HEK293 (cell line): ENCODE results near the gene RAB39A.

Experiments
- CTCF ChIA-PET: fragments of 350-600 bp; formaldehyde crosslinking; extraction: SDS; loops from one replicate; lab custom pipeline; 2021; ENCODE audit warnings: antibody characterized with exemption; lab: Yijun Ruan, JAX
- POLR2A ChIA-PET: fragments of 300-600 bp; formaldehyde crosslinking; extraction: SDS; loops from one replicate; lab custom pipeline; 2020; ENCODE audit warnings: antibody characterized with exemption, inconsistent platforms; lab: Yijun Ruan, JAX
- H3K27ac ChIP-seq: fragments of 200-500 bp; sonication (Bioruptor generic); 2 replicates; pipeline ENCODE4 v1.5.1; 2014; ENCODE audit warnings: low read depth, low read length, control low read depth, inconsistent platforms; ENCODE audit errors: extremely low read depth
- H3K36me3 ChIP-seq, 2 experiments: fragments of 200-500 bp in 1 of 2; sonication (Bioruptor generic) in 1 of 2; 1 replicate in 1 of 2; 2 replicates in 1 of 2; pipeline ENCODE4 v1.5.1; 2014 to 2017; ENCODE audit warnings: inconsistent platforms in 2 of 2, low read length in 2 of 2; ENCODE audit not compliant: control insufficient read depth in 2 of 2, insufficient read depth in 1 of 2
- H3K4me1 ChIP-seq: fragments of 200-500 bp; sonication (Bioruptor generic); 2 replicates; pipeline ENCODE4 v1.5.1; 2014; ENCODE audit warnings: mild to moderate bottlenecking, low read length, inconsistent platforms; ENCODE audit not compliant: control insufficient read depth, insufficient read depth
- H3K4me3 ChIP-seq: 2 replicates; pipeline ENCODE4 v1.5.1; 2011; ENCODE audit warnings: low read depth, mild to moderate bottlenecking, control low read depth, low read length, moderate library complexity
- H3K9me3 ChIP-seq: fragments of 200-500 bp; sonication (Bioruptor generic); 2 replicates; pipeline ENCODE4 v1.5.1; 2014; ENCODE audit warnings: low read depth, low read length, inconsistent platforms; ENCODE audit not compliant: control insufficient read depth, insufficient read depth
- BCL11B ChIP-seq: fragments of 450-650 bp; formaldehyde crosslinking; IDR thresholded peaks from 2 replicates; pipeline ENCODE4 v1.5.1; 2016; ENCODE audit warnings: low read depth, missing biosample characterization, missing genetic modification characterization
- EGR2 ChIP-seq: fragments of 450-650 bp; formaldehyde crosslinking; IDR thresholded peaks from 2 replicates; pipeline ENCODE4 v1.5.1; 2016; ENCODE audit warnings: low read depth, missing biosample characterization, missing genetic modification characterization
- KLF16 ChIP-seq: fragments of 450-650 bp; formaldehyde crosslinking; IDR thresholded peaks from 2 replicates; pipeline ENCODE4 v1.5.1; 2017; ENCODE audit warnings: missing biosample characterization, missing genetic modification characterization
- OSR2 ChIP-seq: fragments of 450-650 bp; formaldehyde crosslinking; IDR thresholded peaks from 2 replicates; pipeline ENCODE4 v1.5.1; 2016; ENCODE audit warnings: missing biosample characterization, missing genetic modification characterization
- PRDM1 ChIP-seq: fragments of 450-650 bp; formaldehyde crosslinking; IDR thresholded peaks from 2 replicates; pipeline ENCODE4; 2016; ENCODE audit warnings: missing biosample characterization, missing genetic modification characterization
- SETDB1 ChIP-seq: IDR thresholded peaks from one replicate; pipeline ENCODE4 v1.6.1; 2017; ENCODE audit warnings: mild to moderate bottlenecking, low read length, moderate library complexity, mixed read lengths; ENCODE audit not compliant: insufficient read length
- ZBTB17 ChIP-seq: fragments of 450-650 bp; formaldehyde crosslinking; IDR thresholded peaks from 2 replicates; pipeline ENCODE4 v1.5.1; 2016; ENCODE audit warnings: missing biosample characterization, missing genetic modification characterization
- ZFHX2 ChIP-seq: fragments of 450-650 bp; formaldehyde crosslinking; conservative IDR thresholded peaks from 2 replicates; pipeline ENCODE4 v1.5.1; 2016; ENCODE audit warnings: missing biosample characterization, missing genetic modification characterization
- ZNF157 ChIP-seq: fragments of 450-650 bp; formaldehyde crosslinking; IDR thresholded peaks from 2 replicates; pipeline ENCODE4 v1.5.1; 2016; ENCODE audit warnings: missing biosample characterization, missing genetic modification characterization
- ZNF16 ChIP-seq: fragments of 450-650 bp; formaldehyde crosslinking; IDR thresholded peaks from 2 replicates; pipeline ENCODE4 v1.5.1; 2016; ENCODE audit warnings: low read depth, missing biosample characterization, missing genetic modification characterization
- ZNF174 ChIP-seq: fragments of 450-650 bp; formaldehyde crosslinking; IDR thresholded peaks from 2 replicates; pipeline ENCODE4 v1.5.0; 2017; ENCODE audit warnings: missing biosample characterization, mild to moderate bottlenecking, missing genetic modification characterization
- ZNF19 ChIP-seq: fragments of 450-650 bp; formaldehyde crosslinking; IDR thresholded peaks from 2 replicates; pipeline ENCODE4; 2016; ENCODE audit warnings: missing biosample characterization, missing genetic modification characterization, low read depth
- ZNF248 ChIP-seq: fragments of 450-650 bp; formaldehyde crosslinking; IDR thresholded peaks from 2 replicates; pipeline ENCODE4 v1.5.1; 2017; ENCODE audit warnings: missing biosample characterization, missing genetic modification characterization
- ZNF37A ChIP-seq: fragments of 450-650 bp; IDR thresholded peaks from 2 replicates; pipeline ENCODE4 v1.5.1; 2018; ENCODE audit warnings: missing biosample characterization, missing genetic modification characterization
- ZNF426 ChIP-seq: fragments of 450-650 bp; formaldehyde crosslinking; IDR thresholded peaks from 2 replicates; pipeline ENCODE4 v1.5.1; 2017; ENCODE audit warnings: missing biosample characterization, missing genetic modification characterization, mild to moderate bottlenecking, inconsistent platforms, moderate library complexity
- ZNF548 ChIP-seq: fragments of 450-650 bp; formaldehyde crosslinking; IDR thresholded peaks from 2 replicates; pipeline ENCODE4 v1.5.1; 2016; ENCODE audit warnings: missing biosample characterization, missing genetic modification characterization
- ZNF549 ChIP-seq: fragments of 450-650 bp; IDR thresholded peaks from 2 replicates; pipeline ENCODE4 v1.5.1; 2018; ENCODE audit warnings: missing biosample characterization, missing genetic modification characterization, mild to moderate bottlenecking, inconsistent platforms, moderate library complexity
- ZNF555 ChIP-seq: fragments of 450-650 bp; formaldehyde crosslinking; conservative IDR thresholded peaks from 2 replicates; pipeline ENCODE4 v1.5.1; 2017; ENCODE audit warnings: missing biosample characterization, mild to moderate bottlenecking, missing genetic modification characterization, inconsistent platforms
- ZNF561 ChIP-seq: fragments of 450-650 bp; IDR thresholded peaks from 2 replicates; pipeline ENCODE4 v1.5.1; 2018; ENCODE audit warnings: missing biosample characterization, missing genetic modification characterization, borderline replicate concordance
- ZNF600 ChIP-seq: fragments of 450-650 bp; formaldehyde crosslinking; IDR thresholded peaks from 2 replicates; pipeline ENCODE4 v1.5.1; 2016; ENCODE audit warnings: missing biosample characterization, missing genetic modification characterization
- ZNF777 ChIP-seq: fragments of 450-650 bp; formaldehyde crosslinking; IDR thresholded peaks from 2 replicates; pipeline ENCODE4 v1.5.1; 2017; ENCODE audit warnings: missing biosample characterization, missing genetic modification characterization, borderline replicate concordance
- ZNF791 ChIP-seq: fragments of 450-650 bp; formaldehyde crosslinking; IDR thresholded peaks from 2 replicates; pipeline ENCODE4 v1.5.1; 2016; ENCODE audit warnings: missing biosample characterization, missing genetic modification characterization
- ZNF837 ChIP-seq: fragments of 450-650 bp; formaldehyde crosslinking; IDR thresholded peaks from 2 replicates; pipeline ENCODE4 v1.5.1; 2016; ENCODE audit warnings: missing biosample characterization, missing genetic modification characterization
- TF ChIP-seq, protein P1 (sequence below): fragments of 450-650 bp; formaldehyde crosslinking; IDR thresholded peaks from 2 replicates; pipeline ENCODE4 v1.5.1; 2016; ENCODE audit warnings: missing biosample characterization, missing genetic modification characterization
- TF ChIP-seq, protein P2 (sequence below): fragments of 450-650 bp; formaldehyde crosslinking; IDR thresholded peaks from 2 replicates; pipeline ENCODE4 v1.5.1; 2017; ENCODE audit warnings: missing biosample characterization, missing genetic modification characterization
- TF ChIP-seq, protein P3 (sequence below): fragments of 450-650 bp; formaldehyde crosslinking; IDR thresholded peaks from 2 replicates; pipeline ENCODE4 v1.5.1; 2016; ENCODE audit warnings: missing biosample characterization, missing genetic modification characterization
- TF ChIP-seq, protein P4 (sequence below): fragments of 450-650 bp; formaldehyde crosslinking; IDR thresholded peaks from 2 replicates; pipeline ENCODE4 v1.5.1; 2017; ENCODE audit warnings: missing biosample characterization, missing genetic modification characterization
- TF ChIP-seq, protein P5 (sequence below): fragments of 450-650 bp; formaldehyde crosslinking; optimal IDR thresholded peaks from 2 replicates; pipeline ENCODE3; 2016; ENCODE audit warnings: missing biosample characterization, mild to moderate bottlenecking, missing genetic modification characterization

Gene RAB39A

DNA sequence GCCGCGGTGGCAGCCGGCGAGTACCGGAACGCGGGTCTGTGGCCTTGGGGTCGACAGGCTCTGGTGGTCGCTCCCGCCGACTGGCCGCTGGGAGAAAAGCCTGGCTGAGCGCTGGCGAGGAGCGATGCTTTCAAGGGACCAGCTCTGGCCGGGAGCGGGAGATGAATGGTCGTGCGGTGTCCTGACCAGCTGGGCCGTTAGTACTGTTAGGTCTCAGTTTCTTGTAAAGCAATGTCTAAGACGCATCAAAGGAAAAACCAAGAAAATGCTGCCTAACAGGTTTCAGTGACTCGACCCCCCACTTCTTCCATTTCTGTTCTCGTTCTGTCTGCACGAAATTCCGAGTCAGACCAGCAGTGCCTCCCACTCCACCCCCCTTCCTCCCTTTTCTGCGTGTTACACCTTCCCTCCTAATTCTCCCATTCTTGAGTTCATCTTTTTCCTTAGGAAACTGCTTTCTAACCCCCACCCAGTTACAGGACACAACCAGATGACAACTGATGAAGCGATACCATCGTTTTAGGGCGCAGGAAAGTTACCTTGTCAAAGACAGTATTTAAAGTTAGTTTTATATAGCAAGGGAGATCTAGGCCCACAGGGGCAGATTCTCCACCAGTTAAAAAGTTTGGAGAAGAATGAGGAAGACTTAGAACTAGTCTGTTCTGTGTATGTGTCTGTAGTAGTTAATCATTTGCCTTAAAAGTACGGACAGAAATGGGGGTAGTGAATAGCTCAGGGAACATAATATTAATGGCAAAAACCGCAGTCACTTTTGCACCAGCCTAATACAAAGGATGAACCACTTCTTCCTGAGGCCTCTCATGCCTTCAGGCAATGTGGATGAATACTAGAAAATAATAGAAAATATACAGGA is 81.5 kb downstream of the RAB39A start:
- H3K4me3 ChIP-seq = peak overlapping the region; percentile 90
- no peaks in the 10 kb centered on the region for H3K4me1 ChIP-seq
- H3K27ac ChIP-seq = peak overlapping the region; percentile 93
- H3K36me3 ChIP-seq = peaks cover 0 to 2% of the 10 kb centered on the region in 2 experiments; a peak in 1 of 3 replicates
- POLR2A ChIA-PET = interaction anchor here (0.6 kb wide), 1 partner anchor 60 kb away, joined by 3 read pairs; no protein-coding TSS in a partner anchor
- H3K9me3 ChIP-seq = no peaks in the 10 kb centered on the region
- CTCF ChIA-PET = interaction anchor here (0.5 to 2.8 kb wide), 14 partner anchors 8 to 1717 kb away, joined by 3 to 31 read pairs (median 4); partner anchors contain the start of gene DDX10
- TF ChIP-seq ZNF248 (tag by site-specific recombination) (no peak), ZNF549 (tag by site-specific recombination) (no peak), ZNF157 (tag by site-specific recombination) (no peak), OSR2 (tag by site-specific recombination) (no peak), ZNF37A (tag by site-specific recombination) (no peak), ZBTB17 (tag by site-specific recombination) (0 out of 2 replicates have a peak, but pooled peaks have one; percentile 2), KLF16 (no peak), ZFHX2 (tag by site-specific recombination) (peak; percentile 50; the same call in 1 of the 2 replicates), ZNF19 (tag by site-specific recombination) (no peak), PRDM1 (tag by site-specific recombination) (0 out of 2 replicates have a peak, but pooled peaks have one; percentile 44), ZNF561 (no peak), ZNF16 (tag by site-specific recombination) (no peak), ZNF777 (no peak), EGR2 (tag by site-specific recombination) (peak; percentile 75), ZNF837 (tag by site-specific recombination) (no peak), ZNF555 (tag by site-specific recombination) (no peak), ZNF791 (no peak), ZNF174 (tag by site-specific recombination) (no peak), ZNF548 (tag by site-specific recombination) (no peak), BCL11B (tag by site-specific recombination) (no peak), ZNF426 (tag by site-specific recombination) (no peak), SETDB1 (no peak), ZNF600 (tag by site-specific recombination) (peak; percentile 64)
- TF ChIP-seq, protein P1, sequence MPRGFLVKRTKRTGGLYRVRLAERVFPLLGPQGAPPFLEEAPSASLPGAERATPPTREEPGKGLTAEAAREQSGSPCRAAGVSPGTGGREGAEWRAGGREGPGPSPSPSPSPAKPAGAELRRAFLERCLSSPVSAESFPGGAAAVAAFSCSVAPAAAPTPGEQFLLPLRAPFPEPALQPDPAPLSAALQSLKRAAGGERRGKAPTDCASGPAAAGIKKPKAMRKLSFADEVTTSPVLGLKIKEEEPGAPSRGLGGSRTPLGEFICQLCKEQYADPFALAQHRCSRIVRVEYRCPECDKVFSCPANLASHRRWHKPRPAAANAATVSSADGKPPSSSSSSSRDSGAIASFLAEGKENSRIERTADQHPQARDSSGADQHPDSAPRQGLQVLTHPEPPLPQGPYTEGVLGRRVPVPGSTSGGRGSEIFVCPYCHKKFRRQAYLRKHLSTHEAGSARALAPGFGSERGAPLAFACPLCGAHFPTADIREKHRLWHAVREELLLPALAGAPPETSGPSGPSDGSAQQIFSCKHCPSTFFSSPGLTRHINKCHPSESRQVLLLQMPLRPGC = no peak
- TF ChIP-seq, protein P2, sequence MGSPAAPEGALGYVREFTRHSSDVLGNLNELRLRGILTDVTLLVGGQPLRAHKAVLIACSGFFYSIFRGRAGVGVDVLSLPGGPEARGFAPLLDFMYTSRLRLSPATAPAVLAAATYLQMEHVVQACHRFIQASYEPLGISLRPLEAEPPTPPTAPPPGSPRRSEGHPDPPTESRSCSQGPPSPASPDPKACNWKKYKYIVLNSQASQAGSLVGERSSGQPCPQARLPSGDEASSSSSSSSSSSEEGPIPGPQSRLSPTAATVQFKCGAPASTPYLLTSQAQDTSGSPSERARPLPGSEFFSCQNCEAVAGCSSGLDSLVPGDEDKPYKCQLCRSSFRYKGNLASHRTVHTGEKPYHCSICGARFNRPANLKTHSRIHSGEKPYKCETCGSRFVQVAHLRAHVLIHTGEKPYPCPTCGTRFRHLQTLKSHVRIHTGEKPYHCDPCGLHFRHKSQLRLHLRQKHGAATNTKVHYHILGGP (tag by site-specific recombination) = no peak
- TF ChIP-seq, protein P3, sequence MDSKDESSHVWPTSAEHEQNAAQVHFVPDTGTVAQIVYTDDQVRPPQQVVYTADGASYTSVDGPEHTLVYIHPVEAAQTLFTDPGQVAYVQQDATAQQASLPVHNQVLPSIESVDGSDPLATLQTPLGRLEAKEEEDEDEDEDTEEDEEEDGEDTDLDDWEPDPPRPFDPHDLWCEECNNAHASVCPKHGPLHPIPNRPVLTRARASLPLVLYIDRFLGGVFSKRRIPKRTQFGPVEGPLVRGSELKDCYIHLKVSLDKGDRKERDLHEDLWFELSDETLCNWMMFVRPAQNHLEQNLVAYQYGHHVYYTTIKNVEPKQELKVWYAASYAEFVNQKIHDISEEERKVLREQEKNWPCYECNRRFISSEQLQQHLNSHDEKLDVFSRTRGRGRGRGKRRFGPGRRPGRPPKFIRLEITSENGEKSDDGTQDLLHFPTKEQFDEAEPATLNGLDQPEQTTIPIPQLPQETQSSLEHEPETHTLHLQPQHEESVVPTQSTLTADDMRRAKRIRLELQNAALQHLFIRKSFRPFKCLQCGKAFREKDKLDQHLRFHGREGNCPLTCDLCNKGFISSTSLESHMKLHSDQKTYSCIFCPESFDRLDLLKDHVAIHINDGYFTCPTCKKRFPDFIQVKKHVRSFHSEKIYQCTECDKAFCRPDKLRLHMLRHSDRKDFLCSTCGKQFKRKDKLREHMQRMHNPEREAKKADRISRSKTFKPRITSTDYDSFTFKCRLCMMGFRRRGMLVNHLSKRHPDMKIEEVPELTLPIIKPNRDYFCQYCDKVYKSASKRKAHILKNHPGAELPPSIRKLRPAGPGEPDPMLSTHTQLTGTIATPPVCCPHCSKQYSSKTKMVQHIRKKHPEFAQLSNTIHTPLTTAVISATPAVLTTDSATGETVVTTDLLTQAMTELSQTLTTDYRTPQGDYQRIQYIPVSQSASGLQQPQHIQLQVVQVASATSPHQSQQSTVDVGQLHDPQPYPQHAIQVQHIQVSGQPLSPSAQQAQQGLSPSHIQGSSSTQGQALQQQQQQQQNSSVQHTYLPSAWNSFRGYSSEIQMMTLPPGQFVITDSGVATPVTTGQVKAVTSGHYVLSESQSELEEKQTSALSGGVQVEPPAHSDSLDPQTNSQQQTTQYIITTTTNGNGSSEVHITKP (tag by site-specific recombination) = no peak
- TF ChIP-seq, protein P4, sequence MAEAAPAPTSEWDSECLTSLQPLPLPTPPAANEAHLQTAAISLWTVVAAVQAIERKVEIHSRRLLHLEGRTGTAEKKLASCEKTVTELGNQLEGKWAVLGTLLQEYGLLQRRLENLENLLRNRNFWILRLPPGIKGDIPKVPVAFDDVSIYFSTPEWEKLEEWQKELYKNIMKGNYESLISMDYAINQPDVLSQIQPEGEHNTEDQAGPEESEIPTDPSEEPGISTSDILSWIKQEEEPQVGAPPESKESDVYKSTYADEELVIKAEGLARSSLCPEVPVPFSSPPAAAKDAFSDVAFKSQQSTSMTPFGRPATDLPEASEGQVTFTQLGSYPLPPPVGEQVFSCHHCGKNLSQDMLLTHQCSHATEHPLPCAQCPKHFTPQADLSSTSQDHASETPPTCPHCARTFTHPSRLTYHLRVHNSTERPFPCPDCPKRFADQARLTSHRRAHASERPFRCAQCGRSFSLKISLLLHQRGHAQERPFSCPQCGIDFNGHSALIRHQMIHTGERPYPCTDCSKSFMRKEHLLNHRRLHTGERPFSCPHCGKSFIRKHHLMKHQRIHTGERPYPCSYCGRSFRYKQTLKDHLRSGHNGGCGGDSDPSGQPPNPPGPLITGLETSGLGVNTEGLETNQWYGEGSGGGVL (tag by site-specific recombination) = no peak
- TF ChIP-seq, protein P5, sequence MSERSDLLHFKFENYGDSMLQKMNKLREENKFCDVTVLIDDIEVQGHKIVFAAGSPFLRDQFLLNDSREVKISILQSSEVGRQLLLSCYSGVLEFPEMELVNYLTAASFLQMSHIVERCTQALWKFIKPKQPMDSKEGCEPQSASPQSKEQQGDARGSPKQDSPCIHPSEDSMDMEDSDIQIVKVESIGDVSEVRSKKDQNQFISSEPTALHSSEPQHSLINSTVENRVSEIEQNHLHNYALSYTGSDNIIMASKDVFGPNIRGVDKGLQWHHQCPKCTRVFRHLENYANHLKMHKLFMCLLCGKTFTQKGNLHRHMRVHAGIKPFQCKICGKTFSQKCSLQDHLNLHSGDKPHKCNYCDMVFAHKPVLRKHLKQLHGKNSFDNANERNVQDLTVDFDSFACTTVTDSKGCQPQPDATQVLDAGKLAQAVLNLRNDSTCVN (tag by site-specific recombination) = no peak
